Trophoblast cell (in vitro differentiated cells and primary cell): Measurements from ENCODE around the gene RFX2.
A peak's percentile ranks its signal among the peaks of the same experiment; 100 is the strongest.

Experiments used
- DNase-seq, 2 donors: peaks; one replicate each; pipeline ENCODE4 v3.0.0-alpha.2; 2016
- H2AFZ ChIP-seq: 2 replicates; pipeline ENCODE4 v1.6.1; 2013; ENCODE audit warnings: low read length, moderate library complexity, mild to moderate bottlenecking; ENCODE audit not compliant: insufficient read depth, poor library complexity
- H2AK5ac ChIP-seq: 2 replicates; pipeline ENCODE4 v1.6.1; 2013; ENCODE audit warnings: mild to moderate bottlenecking, low read length
- H2BK120ac ChIP-seq: 2 replicates; pipeline ENCODE4 v1.6.1; 2013; ENCODE audit warnings: low read length, mild to moderate bottlenecking, moderate library complexity; ENCODE audit not compliant: insufficient read depth, poor library complexity
- H2BK12ac ChIP-seq: 2 replicates; pipeline ENCODE4 v1.6.1; 2013; ENCODE audit warnings: mild to moderate bottlenecking, low read length, moderate library complexity
- H2BK5ac ChIP-seq: 2 replicates; pipeline ENCODE4 v1.6.1; 2013; ENCODE audit warnings: low read length, low read depth, moderate library complexity, mild to moderate bottlenecking; ENCODE audit not compliant: poor library complexity
- H3K14ac ChIP-seq: 2 replicates; pipeline ENCODE4 v1.6.1; 2013; ENCODE audit warnings: mild to moderate bottlenecking, low read length
- H3K18ac ChIP-seq: 2 replicates; pipeline ENCODE4 v1.6.1; 2013; ENCODE audit warnings: mild to moderate bottlenecking, low read length
- H3K23ac ChIP-seq: 2 replicates; pipeline ENCODE4 v1.6.1; 2013; ENCODE audit warnings: low read length
- H3K27ac ChIP-seq: 2 replicates; pipeline ENCODE4 v1.5.1; 2013; ENCODE audit warnings: low read depth, mild to moderate bottlenecking, inconsistent platforms, low read length, moderate library complexity
- H3K27me3 ChIP-seq: 2 replicates; pipeline ENCODE4 v1.6.1; 2013; ENCODE audit warnings: inconsistent platforms, mild to moderate bottlenecking, low read length, moderate library complexity; ENCODE audit not compliant: insufficient read depth
- H3K36me3 ChIP-seq, 2 experiments: 1 replicate in 1 of 2; 2 replicates in 1 of 2; pipeline ENCODE4 v1.6.1; 2013; ENCODE audit warnings: low read length in 2 of 2, mild to moderate bottlenecking in 2 of 2, moderate library complexity in 1 of 2; ENCODE audit not compliant: insufficient read depth in 2 of 2, control insufficient read depth in 1 of 2
- H3K4ac ChIP-seq: 2 replicates; pipeline ENCODE4 v1.6.1; 2013; ENCODE audit warnings: low read depth, mild to moderate bottlenecking, low read length, moderate library complexity
- H3K4me1 ChIP-seq, 2 experiments: 1 replicate in 1 of 2; 2 replicates in 1 of 2; pipeline ENCODE4 v1.6.1; 2013; ENCODE audit warnings: low read length in 2 of 2, mild to moderate bottlenecking in 2 of 2, moderate library complexity in 1 of 2; ENCODE audit not compliant: insufficient read depth in 2 of 2, control insufficient read depth in 1 of 2
- H3K4me2 ChIP-seq: 2 replicates; pipeline ENCODE4 v1.6.1; 2013; ENCODE audit warnings: inconsistent platforms, mild to moderate bottlenecking, low read length, moderate library complexity
- H3K4me3 ChIP-seq: 2 replicates; pipeline ENCODE4 v1.5.1; 2013; ENCODE audit warnings: mild to moderate bottlenecking, low read depth, low read length, inconsistent platforms
- H3K79me1 ChIP-seq: one replicate; pipeline ENCODE4 v1.6.1; 2013; ENCODE audit warnings: low read length
- H3K79me2 ChIP-seq: 2 replicates; pipeline ENCODE4 v1.6.1; 2013; ENCODE audit warnings: low read length, mild to moderate bottlenecking; ENCODE audit not compliant: control insufficient read depth, insufficient read depth, poor library complexity
- H3K9ac ChIP-seq: 2 replicates; pipeline ENCODE4 v1.6.1; 2013; ENCODE audit warnings: mild to moderate bottlenecking, low read length
- H3K9me3 ChIP-seq: 2 replicates; pipeline ENCODE4 v1.6.1; 2013; ENCODE audit warnings: low read depth, mild to moderate bottlenecking, control low read depth, inconsistent platforms, low read length; ENCODE audit not compliant: insufficient read depth
- H4K12ac ChIP-seq: 2 replicates; pipeline ENCODE4 v1.6.1; 2013; ENCODE audit warnings: low read depth, mild to moderate bottlenecking, low read length, moderate library complexity
- H4K8ac ChIP-seq: 2 replicates; pipeline ENCODE4 v1.6.1; 2013; ENCODE audit warnings: low read depth, mild to moderate bottlenecking, low read length, moderate library complexity
- H4K91ac ChIP-seq: one replicate; pipeline ENCODE4 v1.6.1; 2013; ENCODE audit warnings: low read depth, mild to moderate bottlenecking, low read length, moderate library complexity
- WGBS: extraction: QIAGEN DNeasy Blood & Tissue Kit; methylation state at CpG from one replicate; pipeline ENCODE4 v1.1.7; 2013; ENCODE audit warnings: missing lambda C conversion rate; ENCODE audit not compliant: insufficient read length, insufficient coverage; ENCODE audit errors: extremely low coverage; 5-methylcytosine and 5-hydroxymethylcytosine counted together

Gene RFX2

GRCh38 chr19:6086068-6086788 is 24.1 kb downstream of the RFX2 start:
- Histone ChIP-seq H4K8ac (no peak overlapping the region), H3K4me3 (no peak overlapping the region), H3K36me3 (no peaks in the 10 kb centered on the region), H2AK5ac (no peak overlapping the region), H3K4me2 (no peak overlapping the region), H2BK120ac (no peak overlapping the region), H2AFZ (no peak overlapping the region), H3K9ac (no peak overlapping the region), H3K4ac (no peak overlapping the region), H2BK5ac (no peak overlapping the region), H3K18ac (no peak overlapping the region), H3K79me2 (no peaks in the 10 kb centered on the region), H3K27ac (no peak overlapping the region), H3K23ac (no peak overlapping the region), H3K4me1 (peaks cover 11 to 13% of the 10 kb centered on the region in 2 experiments), H3K79me1 (peaks cover 4% of the 10 kb centered on the region), H3K9me3 (no peaks in the 10 kb centered on the region), H4K12ac (no peak overlapping the region), H4K91ac (no peak overlapping the region), H3K27me3 (peaks cover 3% of the 10 kb centered on the region), H2BK12ac (no peak overlapping the region), H3K14ac (no peak overlapping the region)
- DNase-seq: peak; percentile 64 to 76
- no CpG with 5 or more reads among the region's 12 CpGs for WGBS

GRCh38 chr19:6084821-6085220 is 25.5 kb downstream of the RFX2 start:
- no peak overlapping the region for H3K4me3 ChIP-seq
- WGBS: no CpG with 5 or more reads among the region's 2 CpGs
- no peak overlapping the region for H4K8ac ChIP-seq
- peaks cover 1% of the 10 kb centered on the region for H3K9me3 ChIP-seq
- no peaks in the 10 kb centered on the region for H3K36me3 ChIP-seq
- no peak overlapping the region for H2BK5ac ChIP-seq
- H3K79me1 ChIP-seq: peaks cover 4% of the 10 kb centered on the region
- no peak overlapping the region for H2AFZ ChIP-seq
- peaks cover 11 to 13% of the 10 kb centered on the region in 2 experiments for H3K4me1 ChIP-seq
- no peak overlapping the region for H3K23ac ChIP-seq
- H3K4me2 ChIP-seq: no peak overlapping the region
- H2BK12ac ChIP-seq: no peak overlapping the region
- H4K91ac ChIP-seq: no peak overlapping the region
- no peak overlapping the region for H3K27ac ChIP-seq
- H3K14ac ChIP-seq: no peak overlapping the region
- H2BK120ac ChIP-seq: no peak overlapping the region
- no peak overlapping the region for H4K12ac ChIP-seq
- H3K79me2 ChIP-seq: no peaks in the 10 kb centered on the region
- H3K27me3 ChIP-seq: no peaks in the 10 kb centered on the region
- no peak overlapping the region for H3K18ac ChIP-seq
- no peak overlapping the region for H3K4ac ChIP-seq
- no peak for DNase-seq
- H2AK5ac ChIP-seq: no peak overlapping the region
- H3K9ac ChIP-seq: no peak overlapping the region

- DNase-seq: no peak
- Histone ChIP-seq H3K4me2 (no peak overlapping the region), H3K9ac (no peak overlapping the region), H3K27ac (no peak overlapping the region), H2BK120ac (no peak overlapping the region), H4K91ac (no peak overlapping the region), H3K23ac (no peak overlapping the region), H3K14ac (no peak overlapping the region), H3K4ac (no peak overlapping the region), H4K12ac (no peak overlapping the region), H2AK5ac (no peak overlapping the region), H3K4me1 (no peaks in the 10 kb centered on the region), H2BK12ac (no peak overlapping the region), H2AFZ (no peak overlapping the region), H3K4me3 (no peak overlapping the region), H3K18ac (no peak overlapping the region), H4K8ac (no peak overlapping the region), H3K79me2 (no peaks in the 10 kb centered on the region), H3K27me3 (no peaks in the 10 kb centered on the region), H3K79me1 (no peaks in the 10 kb centered on the region), H2BK5ac (no peak overlapping the region), H3K9me3 (peaks cover 3% of the 10 kb centered on the region), H3K36me3 (no peaks in the 10 kb centered on the region)
- WGBS: no CpG with 5 or more reads among the region's 5 CpGs
Observed at GRCh38 chr19:6079107-6079506, 31.2 kb downstream of the RFX2 start.

- H3K4me2 ChIP-seq: no peak overlapping the region
- WGBS: no CpG with 5 or more reads among the region's 4 CpGs
Observed at GRCh38 chr19:6078068-6078467, 32.2 kb downstream of the RFX2 start.

More at GRCh38 chr19:6078068-6078467, 32.2 kb downstream of the RFX2 start:
- no peak overlapping the region for H3K23ac ChIP-seq
- no peak overlapping the region for H2BK5ac ChIP-seq
- no peak overlapping the region for H2BK12ac ChIP-seq
- no peaks in the 10 kb centered on the region for H3K4me1 ChIP-seq
- H3K18ac ChIP-seq: no peak overlapping the region
- no peak overlapping the region for H2AFZ ChIP-seq
- H3K79me1 ChIP-seq: no peaks in the 10 kb centered on the region
- no peak overlapping the region for H3K4ac ChIP-seq
- DNase-seq: no peak
- no peak overlapping the region for H2AK5ac ChIP-seq
- H4K8ac ChIP-seq: no peak overlapping the region
- H2BK120ac ChIP-seq: no peak overlapping the region
- H3K9me3 ChIP-seq: peaks cover 3% of the 10 kb centered on the region
- no peaks in the 10 kb centered on the region for H3K79me2 ChIP-seq
- no peak overlapping the region for H3K9ac ChIP-seq
- H3K27me3 ChIP-seq: no peaks in the 10 kb centered on the region
- H4K12ac ChIP-seq: no peak overlapping the region
- no peak overlapping the region for H3K4me3 ChIP-seq
- no peak overlapping the region for H4K91ac ChIP-seq
- no peak overlapping the region for H3K27ac ChIP-seq
- H3K36me3 ChIP-seq: no peaks in the 10 kb centered on the region
- no peak overlapping the region for H3K14ac ChIP-seq
